Prostate gland (tissue), 2 donors: ENCODE data around the gene DIPK1B.

Experiments
- POLR2A ChIP-seq: fragments of 450-650 bp; IDR thresholded peaks from one replicate; pipeline ENCODE4 v1.6.1; 2016; ENCODE audit warnings: antibody characterized with exemption, mild to moderate bottlenecking
- POLR2AphosphoS5 ChIP-seq: sonication (generic); formaldehyde crosslinking; IDR thresholded peaks from one replicate; pipeline ENCODE4 v1.6.1; 2017; ENCODE audit warnings: antibody characterized with exemption
- TF ChIP-seq, protein P1 (sequence below), 4 experiments: fragments of 200-600 bp in 2 of 4; fragments of 450-650 bp in 2 of 4; sonication (generic) in 2 of 4; IDR thresholded peaks; 1 replicate in 3 of 4; 2 replicates in 1 of 4; pipeline ENCODE4 v1.5.1; 2016 to 2019; ENCODE audit warnings: antibody characterized with exemption in 4 of 4, mild to moderate bottlenecking in 2 of 4, moderate library complexity in 2 of 4

DNA sequence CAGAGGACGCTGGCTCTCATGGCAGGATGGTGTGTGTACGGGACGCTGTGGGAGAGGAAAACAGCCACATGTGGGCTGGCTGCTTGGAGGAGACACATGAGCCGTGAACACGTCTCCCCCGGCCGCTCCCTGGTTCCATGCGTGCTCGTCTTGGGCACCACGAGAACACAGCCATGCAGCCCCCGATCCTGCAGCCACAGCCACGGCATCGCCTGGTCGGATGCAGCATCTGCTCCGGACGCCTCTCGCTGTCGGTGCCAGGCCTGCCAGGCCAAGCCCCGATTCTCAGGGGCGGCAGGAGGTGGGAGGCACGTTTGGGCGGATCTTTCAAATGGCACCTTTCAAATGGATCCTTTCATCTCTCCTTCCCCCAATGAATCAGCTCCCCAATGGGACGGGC is 27.1 kb downstream of the DIPK1B start:
- TF ChIP-seq, protein P1, sequence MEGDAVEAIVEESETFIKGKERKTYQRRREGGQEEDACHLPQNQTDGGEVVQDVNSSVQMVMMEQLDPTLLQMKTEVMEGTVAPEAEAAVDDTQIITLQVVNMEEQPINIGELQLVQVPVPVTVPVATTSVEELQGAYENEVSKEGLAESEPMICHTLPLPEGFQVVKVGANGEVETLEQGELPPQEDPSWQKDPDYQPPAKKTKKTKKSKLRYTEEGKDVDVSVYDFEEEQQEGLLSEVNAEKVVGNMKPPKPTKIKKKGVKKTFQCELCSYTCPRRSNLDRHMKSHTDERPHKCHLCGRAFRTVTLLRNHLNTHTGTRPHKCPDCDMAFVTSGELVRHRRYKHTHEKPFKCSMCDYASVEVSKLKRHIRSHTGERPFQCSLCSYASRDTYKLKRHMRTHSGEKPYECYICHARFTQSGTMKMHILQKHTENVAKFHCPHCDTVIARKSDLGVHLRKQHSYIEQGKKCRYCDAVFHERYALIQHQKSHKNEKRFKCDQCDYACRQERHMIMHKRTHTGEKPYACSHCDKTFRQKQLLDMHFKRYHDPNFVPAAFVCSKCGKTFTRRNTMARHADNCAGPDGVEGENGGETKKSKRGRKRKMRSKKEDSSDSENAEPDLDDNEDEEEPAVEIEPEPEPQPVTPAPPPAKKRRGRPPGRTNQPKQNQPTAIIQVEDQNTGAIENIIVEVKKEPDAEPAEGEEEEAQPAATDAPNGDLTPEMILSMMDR (IDR thresholded peaks at IDR 0.05), result no peak
- TF ChIP-seq POLR2A (no peak), POLR2AphosphoS5 (no peak)
